ENCODE data around the gene LRPAP1. TPM values are rescaled to one million over a fixed set of nuclear protein-coding genes. Genes with fewer than 3 reads are reported as not detected.

LRPAP1 gene
- total and polyA plus RNA-seq, 2 donors (not counting 1 experiment from before 2014, with no cell fraction given): 64.6 to 86.8 TPM

GRCh38 chr4:3520796-3521600, 11.2 kb downstream of the LRPAP1 start:
- Histone ChIP-seq H3K9ac (ENCODE audit: low read length) (no peak overlapping the region), H3K27me3 (replicated peaks in 1 of 4; ENCODE audit: control extremely low read depth in 1 of 4, control insufficient read depth in 3 of 4, insufficient read depth in 4 of 4, low read length in 3 of 4) (no peaks in the 10 kb centered on the region), H3K4me1 (ENCODE audit: control insufficient read depth in 2 of 2, insufficient read depth in 2 of 2, low read length in 2 of 2) (no peaks in the 10 kb centered on the region), H3K79me2 (ENCODE audit: control insufficient read depth, insufficient read depth, low read length) (peaks cover 40% of the 10 kb centered on the region), H3K27ac (ENCODE audit: low read length in 2 of 2) (no peak overlapping the region), H3K36me3 (replicated peaks in 1 of 2; ENCODE audit: control extremely low read depth in 1 of 2, control insufficient read depth in 1 of 2, extremely low read depth in 1 of 2, insufficient read depth in 2 of 2, low read length in 1 of 2) (peaks cover 0 to 87% of the 10 kb centered on the region in 2 experiments), H3K9me3 (ENCODE audit: control extremely low read depth in 1 of 3, control insufficient read depth in 2 of 3, insufficient read depth in 1 of 3, low read length in 2 of 3) (no peaks in the 10 kb centered on the region), H2AFZ (ENCODE audit: insufficient read depth, low read depth, low read length, poor library complexity, severe bottlenecking) (no peak overlapping the region), H4K20me1 (ENCODE audit: control insufficient read depth, insufficient read depth, low read length, poor library complexity, severe bottlenecking) (peaks cover 78% of the 10 kb centered on the region), H3K4me2 (replicated peaks; ENCODE audit: low read depth, low read length, poor library complexity, severe bottlenecking) (no peak overlapping the region), H3K4me3 (ENCODE audit: control extremely low read depth in 1 of 5, extremely low read depth in 1 of 5, insufficient read depth in 1 of 5, low read depth in 2 of 5, low read length in 4 of 5) (no peak overlapping the region)
- CTCF ChIA-PET: no interaction called here
- ATAC-seq (ENCODE audit: low read depth) (no peak), DNase-seq (no peak)
- TF ChIP-seq EZH2 (IDR thresholded peaks at IDR 0.05; ENCODE audit: borderline replicate concordance, insufficient read depth, low read depth, low read length, poor library complexity, severe bottlenecking) (no peak), CTCF (IDR thresholded peaks at IDR 0.05) (no peak)
- Mint-ChIP-seq H3K9me3 (ENCODE audit: insufficient read depth) (no peaks in the 10 kb centered on the region), H3K27me3 (no peaks in the 10 kb centered on the region), H3K27ac (no peak overlapping the region), H3K4me3 (no peak overlapping the region), H3K4me1 (no peaks in the 10 kb centered on the region)
- POLR2A ChIA-PET: no interaction called here
- 94% methylated on average over 30 of the region's 31 CpGs for WGBS (ENCODE audit: insufficient coverage)
- intact Hi-C loops (cut with micrococcal nuclease): no loop called here

- WGBS (ENCODE audit: insufficient coverage): 92% methylated on average over 10 of the region's 11 CpGs
- Mint-ChIP-seq H3K4me1 (no peaks in the 10 kb centered on the region), H3K9me3 (ENCODE audit: insufficient read depth) (no peaks in the 10 kb centered on the region), H3K4me3 (no peak overlapping the region), H3K27ac (no peak overlapping the region), H3K27me3 (no peaks in the 10 kb centered on the region)
- no peak for ATAC-seq (ENCODE audit: low read depth)
- H3K27ac ChIP-seq (ENCODE audit: low read length in 2 of 2): no peak overlapping the region
- no peak overlapping the region for H2AFZ ChIP-seq (ENCODE audit: insufficient read depth, low read depth, low read length, poor library complexity, severe bottlenecking)
- POLR2A ChIA-PET: no interaction called here
- H3K9ac ChIP-seq (ENCODE audit: low read length): no peak overlapping the region
- TF ChIP-seq EZH2 (IDR thresholded peaks at IDR 0.05; ENCODE audit: borderline replicate concordance, insufficient read depth, low read depth, low read length, poor library complexity, severe bottlenecking) (no peak), CTCF (IDR thresholded peaks at IDR 0.05) (no peak)
- no peak overlapping the region for H3K4me2 ChIP-seq (replicated peaks; ENCODE audit: low read depth, low read length, poor library complexity, severe bottlenecking)
- no peaks in the 10 kb centered on the region for H3K9me3 ChIP-seq (ENCODE audit: control extremely low read depth in 1 of 3, control insufficient read depth in 2 of 3, insufficient read depth in 1 of 3, low read length in 2 of 3)
- DNase-seq: no peak
- no peak overlapping the region for H3K4me3 ChIP-seq (ENCODE audit: control extremely low read depth in 1 of 5, extremely low read depth in 1 of 5, insufficient read depth in 1 of 5, low read depth in 2 of 5, low read length in 4 of 5)
- intact Hi-C loops (cut with micrococcal nuclease): no loop called here
- peaks cover 0 to 90% of the 10 kb centered on the region in 2 experiments for H3K36me3 ChIP-seq (replicated peaks in 1 of 2; ENCODE audit: control extremely low read depth in 1 of 2, control insufficient read depth in 1 of 2, extremely low read depth in 1 of 2, insufficient read depth in 2 of 2, low read length in 1 of 2)
- no peaks in the 10 kb centered on the region for H3K27me3 ChIP-seq (replicated peaks in 1 of 4; ENCODE audit: control extremely low read depth in 1 of 4, control insufficient read depth in 3 of 4, insufficient read depth in 4 of 4, low read length in 3 of 4)
- CTCF ChIA-PET: no interaction called here
- H3K4me1 ChIP-seq (ENCODE audit: control insufficient read depth in 2 of 2, insufficient read depth in 2 of 2, low read length in 2 of 2): no peaks in the 10 kb centered on the region
- peaks cover 71% of the 10 kb centered on the region for H4K20me1 ChIP-seq (ENCODE audit: control insufficient read depth, insufficient read depth, low read length, poor library complexity, severe bottlenecking)
- peaks cover 34% of the 10 kb centered on the region for H3K79me2 ChIP-seq (ENCODE audit: control insufficient read depth, insufficient read depth, low read length)
Observed at GRCh38 chr4:3520276-3520675, 11.9 kb downstream of the LRPAP1 start.
